ENCODE data around the gene SNTG2.

Gene SNTG2

GRCh38 chr2:937530-937929 is 13.1 kb upstream of the SNTG2 start:
- Histone ChIP-seq H3K79me2 (ENCODE audit: control insufficient read depth, low read length) (no peaks in the 10 kb centered on the region), H3K9me2 (replicated peaks; ENCODE audit: control insufficient read depth, low read length) (no peaks in the 10 kb centered on the region), H4K20me1 (ENCODE audit: control insufficient read depth, insufficient read depth, low read depth, low read length) (no peaks in the 10 kb centered on the region), H3K4me2 (ENCODE audit: low read length) (no peak overlapping the region), H3K27ac (ENCODE audit: low read depth, low read length) (no peak overlapping the region), H3K36me3 (ENCODE audit: control insufficient read depth, low read length) (no peaks in the 10 kb centered on the region), H3K27me3 (ENCODE audit: control insufficient read depth, low read length) (no peaks in the 10 kb centered on the region), H3K9me3 (ENCODE audit: control insufficient read depth, insufficient read depth, low read length) (no peaks in the 10 kb centered on the region), H3F3A (ENCODE audit: control insufficient read depth, insufficient read depth) (no peaks in the 10 kb centered on the region), H3K4me1 (ENCODE audit: control insufficient read depth, low read length) (no peaks in the 10 kb centered on the region), H3K4me3 (ENCODE audit: low read length) (no peak overlapping the region)
- TF ChIP-seq EZH2phosphoT487 (IDR thresholded peaks at IDR 0.05; ENCODE audit: borderline replicate concordance, low read length): no peak
- TF ChIP-seq, protein P1, sequence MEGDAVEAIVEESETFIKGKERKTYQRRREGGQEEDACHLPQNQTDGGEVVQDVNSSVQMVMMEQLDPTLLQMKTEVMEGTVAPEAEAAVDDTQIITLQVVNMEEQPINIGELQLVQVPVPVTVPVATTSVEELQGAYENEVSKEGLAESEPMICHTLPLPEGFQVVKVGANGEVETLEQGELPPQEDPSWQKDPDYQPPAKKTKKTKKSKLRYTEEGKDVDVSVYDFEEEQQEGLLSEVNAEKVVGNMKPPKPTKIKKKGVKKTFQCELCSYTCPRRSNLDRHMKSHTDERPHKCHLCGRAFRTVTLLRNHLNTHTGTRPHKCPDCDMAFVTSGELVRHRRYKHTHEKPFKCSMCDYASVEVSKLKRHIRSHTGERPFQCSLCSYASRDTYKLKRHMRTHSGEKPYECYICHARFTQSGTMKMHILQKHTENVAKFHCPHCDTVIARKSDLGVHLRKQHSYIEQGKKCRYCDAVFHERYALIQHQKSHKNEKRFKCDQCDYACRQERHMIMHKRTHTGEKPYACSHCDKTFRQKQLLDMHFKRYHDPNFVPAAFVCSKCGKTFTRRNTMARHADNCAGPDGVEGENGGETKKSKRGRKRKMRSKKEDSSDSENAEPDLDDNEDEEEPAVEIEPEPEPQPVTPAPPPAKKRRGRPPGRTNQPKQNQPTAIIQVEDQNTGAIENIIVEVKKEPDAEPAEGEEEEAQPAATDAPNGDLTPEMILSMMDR (IDR thresholded peaks at IDR 0.05; ENCODE audit: low read depth, low read length, poor library complexity, severe bottlenecking): no peak

DNA sequence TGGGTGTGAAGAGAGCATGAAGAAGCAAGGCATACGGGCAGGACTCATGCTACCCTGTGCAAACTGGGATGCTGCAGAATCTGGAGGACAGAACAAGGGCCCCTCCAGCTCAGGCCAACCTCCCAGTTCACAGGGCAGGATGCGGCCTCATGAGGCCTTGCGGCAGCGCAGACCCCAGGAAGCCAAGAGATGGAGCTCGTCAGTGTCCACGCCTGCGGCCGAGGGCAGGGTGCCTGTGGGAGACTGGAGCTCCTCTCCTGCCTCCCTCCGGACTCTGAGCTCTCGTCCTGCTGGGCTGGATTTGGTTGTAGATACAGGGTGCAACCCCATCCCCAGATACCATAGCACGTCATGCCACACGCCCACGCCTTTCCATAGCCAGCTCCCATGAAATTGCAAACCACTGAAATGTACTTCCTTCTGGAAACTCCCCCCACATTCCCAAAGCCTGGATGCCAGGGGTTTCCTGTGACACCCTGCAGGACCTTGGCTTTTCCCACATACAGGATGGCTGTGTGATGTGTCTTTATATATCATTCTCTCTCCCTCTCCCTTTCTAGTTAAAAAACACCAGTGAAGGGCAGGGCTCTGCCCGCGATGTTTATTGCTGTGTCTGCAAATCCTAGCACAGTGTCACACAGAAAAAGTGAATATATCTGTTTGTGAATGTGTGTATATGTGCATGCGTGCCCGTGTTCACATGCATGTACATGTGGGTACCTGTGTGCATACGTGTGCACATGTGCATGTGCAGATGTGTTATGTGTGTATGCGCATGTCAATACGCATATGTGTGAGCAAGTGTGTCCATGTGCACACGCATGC is 12.3 kb upstream of the SNTG2 start:
- Histone ChIP-seq H3K27me3 (ENCODE audit: control insufficient read depth, low read length) (no peaks in the 10 kb centered on the region), H3K27ac (ENCODE audit: low read depth, low read length) (no peak overlapping the region)
- TF ChIP-seq EZH2phosphoT487 (IDR thresholded peaks at IDR 0.05; ENCODE audit: borderline replicate concordance, low read length): no peak
- TF ChIP-seq, protein P1 (IDR thresholded peaks at IDR 0.05; ENCODE audit: low read depth, low read length, poor library complexity, severe bottlenecking): no peak

GRCh38 chr2:939936-940601 is 10.6 kb upstream of the SNTG2 start:
- Histone ChIP-seq H3K9me2 (replicated peaks; ENCODE audit: control insufficient read depth, low read length) (no peaks in the 10 kb centered on the region), H3F3A (ENCODE audit: control insufficient read depth, insufficient read depth) (no peaks in the 10 kb centered on the region), H3K9me3 (ENCODE audit: control insufficient read depth, insufficient read depth, low read length) (peaks cover 3% of the 10 kb centered on the region; the same call in 1 of the 2 replicates), H3K27me3 (ENCODE audit: control insufficient read depth, low read length) (no peaks in the 10 kb centered on the region), H3K36me3 (ENCODE audit: control insufficient read depth, low read length) (no peaks in the 10 kb centered on the region), H3K4me1 (ENCODE audit: control insufficient read depth, low read length) (no peaks in the 10 kb centered on the region), H3K79me2 (ENCODE audit: control insufficient read depth, low read length) (no peaks in the 10 kb centered on the region), H3K4me2 (ENCODE audit: low read length) (no peak overlapping the region), H4K20me1 (ENCODE audit: control insufficient read depth, insufficient read depth, low read depth, low read length) (no peaks in the 10 kb centered on the region), H3K27ac (ENCODE audit: low read depth, low read length) (no peak overlapping the region), H3K4me3 (ENCODE audit: low read length) (no peak overlapping the region)
- TF ChIP-seq EZH2phosphoT487 (IDR thresholded peaks at IDR 0.05; ENCODE audit: borderline replicate concordance, low read length): no peak
- TF ChIP-seq, protein P1 (IDR thresholded peaks at IDR 0.05; ENCODE audit: low read depth, low read length, poor library complexity, severe bottlenecking): no peak

More for the DNA sequence above, 12.3 kb upstream of the SNTG2 start:
- Histone ChIP-seq H3K79me2 (ENCODE audit: control insufficient read depth, low read length) (no peaks in the 10 kb centered on the region), H3K9me3 (ENCODE audit: control insufficient read depth, insufficient read depth, low read length) (peaks cover 3% of the 10 kb centered on the region; the same call in 1 of the 2 replicates), H3K36me3 (ENCODE audit: control insufficient read depth, low read length) (no peaks in the 10 kb centered on the region), H3F3A (ENCODE audit: control insufficient read depth, insufficient read depth) (no peaks in the 10 kb centered on the region), H4K20me1 (ENCODE audit: control insufficient read depth, insufficient read depth, low read depth, low read length) (no peaks in the 10 kb centered on the region), H3K4me3 (ENCODE audit: low read length) (no peak overlapping the region), H3K4me1 (ENCODE audit: control insufficient read depth, low read length) (no peaks in the 10 kb centered on the region), H3K4me2 (ENCODE audit: low read length) (no peak overlapping the region), H3K9me2 (replicated peaks; ENCODE audit: control insufficient read depth, low read length) (no peaks in the 10 kb centered on the region)

Data from DOHH2 (cell line).